Measurements from ENCODE around the gene PIK3R2.

GRCh38 chr19:18196511-18196845 is 43.5 kb downstream of the PIK3R2 start:
- no peak for TF ChIP-seq CTCF (IDR thresholded peaks at IDR 0.05)
- TF ChIP-seq ZFX (IDR thresholded peaks at IDR 0.05; ENCODE audit: borderline replicate concordance), result no peak

All from 22Rv1 (cell line).